ENCODE measurements around the gene PPP1R3G.

Gene PPP1R3G

DNA sequence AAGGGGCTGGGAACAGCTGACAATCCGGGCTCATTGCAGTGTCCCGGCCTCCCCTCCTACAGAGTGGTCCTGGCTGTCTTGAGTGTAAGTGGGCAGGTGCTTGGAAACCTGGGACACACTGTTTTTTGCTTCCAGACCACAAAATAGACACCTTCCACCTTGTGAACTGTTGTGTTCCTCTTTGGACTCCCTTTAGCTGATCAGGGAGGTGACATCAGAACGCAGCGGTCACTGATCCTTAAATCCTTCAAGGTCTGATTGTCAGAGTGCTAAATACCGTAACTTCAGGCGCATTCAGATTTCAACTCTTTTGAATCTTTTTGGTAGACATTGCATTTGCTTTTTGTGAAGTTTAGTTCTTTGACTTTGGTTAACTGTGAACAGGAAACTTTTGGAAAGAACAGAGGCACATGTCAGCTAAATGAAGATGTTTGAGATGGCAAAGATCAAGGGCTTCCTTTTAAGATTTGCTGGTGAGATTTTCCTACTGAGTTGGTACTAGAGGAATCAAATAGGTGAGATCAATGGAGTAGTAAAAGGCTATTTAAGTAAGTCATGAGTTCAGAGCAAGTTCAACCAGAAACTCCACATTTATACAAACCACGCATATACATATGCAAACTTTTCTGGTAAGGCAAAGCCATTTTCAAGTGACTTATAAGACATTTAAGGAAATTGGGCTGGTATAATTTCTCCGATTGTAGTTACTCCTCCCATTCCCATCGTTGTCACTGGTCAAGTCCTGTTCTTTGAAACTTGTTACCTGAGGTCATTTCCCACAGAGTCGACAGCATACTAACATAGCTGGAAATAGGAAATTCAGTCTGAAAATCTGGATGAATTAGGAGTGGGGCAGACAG lies 6.3 kb downstream of the PPP1R3G start:
- no peaks in the 10 kb centered on the region for H3K9me3 ChIP-seq
- no peak overlapping the region for H3K4me3 ChIP-seq
- no peaks in the 10 kb centered on the region for H3K4me1 ChIP-seq
- H3K36me3 ChIP-seq (replicated peaks) = no peaks in the 10 kb centered on the region
- DNase-seq (ENCODE audit: low spot score in 2 of 2) = no peak
- in situ Hi-C loops (cut with MboI; ENCODE audit: low sequenced_read_pairs) = no loop called here
- H3K27me3 ChIP-seq (ENCODE audit: low read depth) = no peaks in the 10 kb centered on the region

DNA sequence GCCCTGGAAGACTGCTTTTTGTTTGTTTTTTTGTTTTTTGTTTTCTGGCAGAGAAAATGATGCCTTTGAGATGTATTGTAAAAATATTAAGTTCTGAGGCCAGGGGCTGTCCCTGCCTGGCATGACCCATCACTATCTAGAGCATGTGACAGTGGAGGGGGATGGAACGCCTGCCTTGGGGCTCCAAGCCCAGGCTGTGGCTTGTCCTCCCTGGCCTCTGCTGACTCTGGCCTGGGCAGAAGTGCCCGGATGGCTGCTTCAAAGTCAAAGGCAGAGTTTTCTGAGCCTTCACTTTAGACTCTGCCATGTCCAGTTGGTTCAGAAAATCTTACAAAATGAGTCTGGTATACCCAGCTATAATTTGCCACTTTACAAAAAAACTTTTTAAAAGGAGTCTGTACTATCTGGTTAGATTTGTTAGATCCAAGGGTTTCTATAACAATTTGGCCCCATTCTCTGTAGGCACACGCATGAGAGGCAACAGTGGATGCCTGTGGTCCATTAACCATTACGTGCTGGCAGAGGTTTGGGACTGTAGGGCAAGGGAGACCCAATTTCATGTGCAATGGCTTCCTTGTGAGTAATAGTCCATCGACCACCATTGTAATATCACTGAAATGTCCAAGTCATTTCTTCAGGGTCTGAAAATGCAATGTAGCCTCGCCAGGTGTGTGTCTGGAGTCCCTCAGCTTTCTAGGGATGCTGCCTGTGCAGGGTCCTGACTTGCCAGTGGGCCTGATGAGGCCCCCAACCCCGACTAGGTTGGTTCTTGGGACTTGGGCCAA lies 8.3 kb downstream of the PPP1R3G start:
- Histone ChIP-seq H3K9me3 (no peaks in the 10 kb centered on the region), H3K27me3 (ENCODE audit: low read depth) (no peaks in the 10 kb centered on the region), H3K4me1 (no peaks in the 10 kb centered on the region), H3K4me3 (no peak overlapping the region), H3K36me3 (replicated peaks) (no peaks in the 10 kb centered on the region)
- no peak for DNase-seq (ENCODE audit: low spot score in 2 of 2)
- in situ Hi-C loops (cut with MboI; ENCODE audit: low sequenced_read_pairs) = no loop called here

DNA sequence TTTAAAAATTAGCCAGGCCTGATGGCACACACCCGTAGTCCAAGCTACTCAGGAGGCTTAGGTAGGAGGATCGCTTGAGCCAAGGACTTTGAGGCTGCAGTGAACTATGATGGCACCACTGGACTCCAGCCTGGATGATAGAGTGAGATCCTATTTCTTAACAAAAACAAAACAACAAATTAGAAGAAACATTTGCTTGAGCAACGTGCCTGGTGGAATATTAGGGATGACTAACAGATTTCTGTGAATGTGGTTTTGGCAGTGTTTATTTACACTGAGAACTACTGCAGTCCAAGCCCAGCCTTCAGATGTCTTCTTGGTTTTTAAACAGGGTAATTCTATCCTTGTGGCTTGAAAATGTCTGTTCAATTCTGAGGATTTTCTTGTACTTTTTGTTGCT lies 9.2 kb downstream of the PPP1R3G start:
- Histone ChIP-seq H3K4me1 (no peaks in the 10 kb centered on the region), H3K4me3 (no peak overlapping the region), H3K27me3 (ENCODE audit: low read depth) (no peaks in the 10 kb centered on the region), H3K9me3 (no peaks in the 10 kb centered on the region), H3K36me3 (replicated peaks) (no peaks in the 10 kb centered on the region)
- in situ Hi-C loops (cut with MboI; ENCODE audit: low sequenced_read_pairs) = no loop called here
- no peak for DNase-seq (ENCODE audit: low spot score in 2 of 2)

DNA sequence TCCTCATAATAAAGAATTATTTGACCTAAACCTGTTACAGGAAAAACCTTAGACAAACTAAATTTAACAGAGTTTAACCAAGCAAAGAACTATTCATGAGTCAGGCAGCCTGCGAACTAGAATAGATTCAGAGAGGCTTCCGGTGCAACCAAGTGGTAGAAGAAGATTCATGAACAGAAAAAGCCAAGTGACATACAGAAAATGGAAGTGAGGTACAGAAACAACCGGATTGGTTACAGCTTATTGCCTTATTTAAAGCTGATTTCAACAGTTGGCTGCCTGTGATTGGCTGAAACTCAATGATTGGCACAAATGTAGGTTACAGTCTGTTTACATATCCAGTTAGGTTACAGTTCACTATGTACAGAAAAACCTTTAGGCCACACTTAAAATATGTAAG lies 10.1 kb downstream of the PPP1R3G start:
- no peaks in the 10 kb centered on the region for H3K4me1 ChIP-seq
- H3K9me3 ChIP-seq = no peaks in the 10 kb centered on the region
- no peak overlapping the region for H3K4me3 ChIP-seq
- no peaks in the 10 kb centered on the region for H3K27me3 ChIP-seq (ENCODE audit: low read depth)
- DNase-seq (ENCODE audit: low spot score in 2 of 2) = no peak
- in situ Hi-C loops (cut with MboI; ENCODE audit: low sequenced_read_pairs) = no loop called here
- no peaks in the 10 kb centered on the region for H3K36me3 ChIP-seq (replicated peaks)

DNA sequence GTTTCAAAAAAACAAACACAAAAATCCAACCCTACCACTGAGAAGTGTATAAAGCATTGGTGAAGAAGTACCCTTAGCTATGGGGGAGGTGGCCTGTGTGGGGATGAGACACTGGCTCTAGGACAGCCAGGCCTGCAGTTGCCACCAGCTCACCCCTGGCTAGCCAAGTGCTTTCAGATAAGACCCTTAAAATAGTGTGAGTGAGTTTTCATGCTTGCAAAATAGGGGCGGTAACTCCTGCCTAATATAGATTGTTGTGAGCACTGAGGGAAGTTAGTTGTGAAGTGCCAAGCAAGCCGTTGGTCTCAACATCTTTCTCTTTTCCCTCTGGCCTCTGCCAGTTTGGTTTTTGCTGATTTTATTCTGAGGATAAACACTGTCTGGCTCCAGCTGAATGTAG lies 11.3 kb downstream of the PPP1R3G start:
- H3K36me3 ChIP-seq (replicated peaks) = no peaks in the 10 kb centered on the region
- no peak for DNase-seq (ENCODE audit: low spot score in 2 of 2)
- no peaks in the 10 kb centered on the region for H3K27me3 ChIP-seq (ENCODE audit: low read depth)
- no peaks in the 10 kb centered on the region for H3K9me3 ChIP-seq
- no peak overlapping the region for H3K4me3 ChIP-seq
- in situ Hi-C loops (cut with MboI; ENCODE audit: low sequenced_read_pairs) = no loop called here
- H3K4me1 ChIP-seq = no peaks in the 10 kb centered on the region

DNA sequence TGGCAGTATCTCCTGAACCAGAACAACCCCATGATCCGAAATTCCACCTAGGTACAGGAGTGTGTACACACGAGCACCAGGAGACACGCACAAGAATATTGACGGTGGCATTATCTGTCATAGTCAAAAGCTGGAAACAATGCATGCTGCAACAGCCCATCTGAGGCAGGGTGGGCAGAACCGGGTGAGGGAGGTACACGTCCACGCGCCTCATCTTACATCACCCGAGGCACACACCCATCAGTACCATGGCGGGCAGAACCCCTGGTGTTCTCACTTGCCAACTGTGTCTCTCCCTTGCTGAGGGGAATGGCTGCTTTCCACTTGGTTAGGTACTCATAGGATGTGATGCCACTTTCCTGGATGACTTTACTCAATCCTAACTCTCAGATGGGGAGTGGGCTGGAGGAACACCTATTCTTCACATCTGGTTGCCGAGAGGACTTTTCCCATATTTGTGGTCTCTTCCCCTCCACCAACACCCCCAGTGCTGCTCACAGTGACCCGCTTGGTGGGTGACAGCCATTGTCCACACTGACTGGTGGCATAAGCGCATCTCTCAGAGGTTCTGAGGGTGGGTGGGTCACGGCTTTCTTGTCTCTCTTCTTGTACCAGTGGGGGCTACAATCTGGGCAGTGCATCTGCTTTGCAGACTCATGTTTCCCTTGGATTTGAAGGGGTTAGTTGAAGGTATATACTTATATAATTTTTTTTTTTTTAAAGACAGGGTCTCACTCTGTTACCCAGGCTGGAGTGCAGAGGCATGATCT lies 13.5 kb downstream of the PPP1R3G start:
- H3K4me1 ChIP-seq = no peaks in the 10 kb centered on the region
- no peak overlapping the region for H3K4me3 ChIP-seq
- no peaks in the 10 kb centered on the region for H3K27me3 ChIP-seq (ENCODE audit: low read depth)
- H3K36me3 ChIP-seq (replicated peaks) = no peaks in the 10 kb centered on the region
- in situ Hi-C loops (cut with MboI; ENCODE audit: low sequenced_read_pairs) = no loop called here
- DNase-seq (ENCODE audit: low spot score in 2 of 2) = no peak
- H3K9me3 ChIP-seq = no peaks in the 10 kb centered on the region

DNA sequence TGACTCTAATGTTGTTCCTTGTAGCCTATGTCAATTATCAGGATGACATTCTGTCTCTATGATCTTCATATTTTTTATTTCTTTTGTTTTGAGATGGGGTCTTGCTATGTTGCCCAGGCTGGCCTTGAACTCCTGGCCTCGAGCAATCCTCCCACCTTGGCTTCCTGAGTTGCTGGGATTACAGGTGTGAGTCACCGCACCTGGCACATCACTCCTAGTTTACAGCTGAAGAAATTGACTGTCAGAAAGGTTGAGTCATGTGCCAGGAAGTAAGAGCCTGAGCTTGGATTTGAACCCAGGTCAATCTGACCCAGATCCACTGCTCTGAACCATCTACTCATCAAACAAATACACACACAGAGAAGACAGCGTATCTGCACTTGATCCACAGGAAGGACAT lies 14.4 kb downstream of the PPP1R3G start:
- H3K36me3 ChIP-seq (replicated peaks) = no peaks in the 10 kb centered on the region
- H3K4me3 ChIP-seq = no peak overlapping the region
- H3K27me3 ChIP-seq (ENCODE audit: low read depth) = no peaks in the 10 kb centered on the region
- H3K9me3 ChIP-seq = no peaks in the 10 kb centered on the region
- DNase-seq (ENCODE audit: low spot score in 2 of 2) = no peak
- no peaks in the 10 kb centered on the region for H3K4me1 ChIP-seq
- in situ Hi-C loops (cut with MboI; ENCODE audit: low sequenced_read_pairs) = no loop called here

DNA sequence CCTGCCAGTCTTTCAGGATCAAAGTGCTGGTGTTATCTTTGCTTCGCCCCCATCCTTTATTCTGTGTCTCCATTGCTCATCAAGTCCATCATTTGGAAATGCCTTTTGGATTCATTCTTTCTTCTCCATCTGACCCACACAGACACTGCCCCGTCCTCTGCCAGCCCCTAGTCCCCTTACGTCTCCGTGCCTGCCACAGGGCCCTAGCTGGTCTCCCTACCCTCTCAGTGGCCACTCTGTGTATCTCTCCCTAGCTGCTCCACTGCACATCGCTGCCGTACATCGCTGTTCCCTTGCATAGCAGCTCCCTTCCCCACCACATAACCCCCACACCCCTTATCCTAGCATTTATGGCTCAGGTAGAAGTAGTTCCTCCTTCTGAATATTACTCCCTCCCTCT lies 15.7 kb downstream of the PPP1R3G start:
- in situ Hi-C loops (cut with MboI; ENCODE audit: low sequenced_read_pairs) = no loop called here
- Histone ChIP-seq H3K36me3 (replicated peaks) (no peaks in the 10 kb centered on the region), H3K9me3 (no peaks in the 10 kb centered on the region), H3K4me3 (no peak overlapping the region), H3K27me3 (ENCODE audit: low read depth) (no peaks in the 10 kb centered on the region), H3K4me1 (no peaks in the 10 kb centered on the region)
- DNase-seq (ENCODE audit: low spot score in 2 of 2) = no peak

DNA sequence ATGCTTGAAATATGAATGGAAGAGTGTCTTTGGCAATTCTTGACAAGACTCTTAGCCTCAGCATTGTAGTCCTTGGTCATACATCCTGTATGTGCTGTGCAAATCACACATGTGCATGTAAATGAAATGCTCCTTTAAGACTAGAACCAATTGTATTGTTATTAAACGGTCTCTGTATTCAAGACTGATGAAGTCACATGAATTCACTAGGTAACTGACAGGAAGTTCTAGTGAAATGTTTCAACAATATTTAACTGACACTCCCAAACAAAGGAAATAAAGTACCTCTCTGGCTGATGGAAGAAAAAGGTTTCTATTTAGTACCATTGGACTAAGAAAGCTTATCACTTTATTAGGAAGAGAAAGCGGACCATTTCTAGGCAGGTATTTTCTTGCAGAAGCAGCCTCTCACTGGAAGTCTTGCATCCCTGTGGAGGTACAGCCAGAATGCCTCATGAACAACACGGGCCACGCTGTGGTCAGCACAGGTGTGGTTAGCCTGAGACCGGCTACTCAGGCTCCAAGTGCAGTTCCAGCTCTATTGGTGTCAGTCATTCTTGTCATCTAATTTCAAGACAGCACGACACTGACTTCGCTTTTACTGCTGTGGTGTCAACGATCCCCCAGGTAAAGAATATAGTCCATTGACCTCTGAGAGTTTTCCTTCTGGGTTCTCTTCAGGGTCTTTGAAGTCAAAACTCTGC lies 17.3 kb downstream of the PPP1R3G start:
- in situ Hi-C loops (cut with MboI; ENCODE audit: low sequenced_read_pairs) = no loop called here
- no peaks in the 10 kb centered on the region for H3K27me3 ChIP-seq (ENCODE audit: low read depth)
- H3K4me3 ChIP-seq = no peak overlapping the region
- H3K9me3 ChIP-seq = no peaks in the 10 kb centered on the region
- no peaks in the 10 kb centered on the region for H3K36me3 ChIP-seq (replicated peaks)
- no peak for DNase-seq (ENCODE audit: low spot score in 2 of 2)
- no peaks in the 10 kb centered on the region for H3K4me1 ChIP-seq

DNA sequence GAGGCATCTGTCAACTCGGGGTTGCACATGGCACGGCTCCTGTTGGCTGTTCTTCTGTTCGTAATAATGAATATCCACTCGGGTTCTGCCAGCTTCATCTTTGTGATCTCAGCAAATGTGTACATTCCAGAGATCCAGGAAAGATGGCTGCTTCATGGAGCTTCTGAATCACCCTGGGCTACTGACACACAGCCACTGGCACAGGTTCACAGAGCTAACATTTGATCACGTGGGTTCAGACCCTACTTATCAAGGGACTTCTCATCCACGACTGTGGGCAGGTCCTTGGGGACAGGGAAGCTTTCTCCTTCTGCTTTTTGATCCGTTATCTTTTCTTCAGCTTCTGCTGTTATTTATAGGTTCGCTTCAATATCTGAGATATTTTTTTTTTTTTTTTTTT lies 18.1 kb downstream of the PPP1R3G start:
- Histone ChIP-seq H3K27me3 (ENCODE audit: low read depth) (no peaks in the 10 kb centered on the region), H3K9me3 (no peaks in the 10 kb centered on the region), H3K36me3 (replicated peaks) (no peaks in the 10 kb centered on the region), H3K4me3 (no peak overlapping the region), H3K4me1 (no peaks in the 10 kb centered on the region)
- in situ Hi-C loops (cut with MboI; ENCODE audit: low sequenced_read_pairs) = no loop called here
- no peak for DNase-seq (ENCODE audit: low spot score in 2 of 2)

DNA sequence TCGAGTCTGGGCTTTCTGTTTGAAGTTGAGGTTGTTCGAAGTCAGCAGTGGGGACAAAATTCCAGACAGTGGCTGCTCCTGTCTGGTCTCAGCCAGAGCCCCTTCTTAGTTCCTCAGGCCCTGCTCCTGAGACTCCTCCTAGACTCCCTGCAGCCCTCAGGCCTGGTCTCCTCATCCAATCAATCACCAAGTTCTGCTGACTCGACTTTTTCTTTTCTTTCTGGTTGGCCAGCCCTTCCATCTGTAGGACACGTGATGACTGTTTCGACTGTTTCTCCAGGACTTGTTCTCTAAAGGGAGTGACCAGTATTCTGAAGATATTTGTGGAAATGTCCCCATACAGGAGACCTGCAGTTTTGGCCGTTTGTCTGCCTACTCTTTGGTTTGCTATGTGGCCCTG lies 19.5 kb downstream of the PPP1R3G start:
- no peaks in the 10 kb centered on the region for H3K36me3 ChIP-seq (replicated peaks)
- no peaks in the 10 kb centered on the region for H3K9me3 ChIP-seq
- no peaks in the 10 kb centered on the region for H3K4me1 ChIP-seq
- H3K4me3 ChIP-seq = no peak overlapping the region
- no peaks in the 10 kb centered on the region for H3K27me3 ChIP-seq (ENCODE audit: low read depth)
- DNase-seq (ENCODE audit: low spot score in 2 of 2) = no peak
- in situ Hi-C loops (cut with MboI; ENCODE audit: low sequenced_read_pairs) = no loop called here

DNA sequence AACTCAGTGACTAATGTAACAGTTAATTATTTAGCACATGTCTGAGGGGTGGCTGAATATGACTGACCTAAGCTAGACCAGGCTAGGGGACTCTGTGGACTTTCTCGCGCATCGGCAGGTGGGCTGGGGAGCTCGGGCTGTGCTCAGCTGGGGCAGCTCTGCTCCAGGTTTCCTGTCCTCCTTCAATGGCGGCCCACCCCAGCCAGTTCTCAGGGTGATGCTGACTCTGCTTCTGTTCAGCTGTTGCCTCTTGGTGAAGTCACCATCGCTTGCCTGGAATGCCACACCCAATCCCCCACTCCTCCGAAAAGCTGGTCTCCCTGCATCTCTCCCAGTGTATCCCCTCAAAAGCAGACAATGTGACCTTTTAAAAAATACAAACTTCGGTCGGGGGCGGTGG lies 20.0 kb downstream of the PPP1R3G start:
- no peak for DNase-seq (ENCODE audit: low spot score in 2 of 2)
- no peaks in the 10 kb centered on the region for H3K9me3 ChIP-seq
- H3K36me3 ChIP-seq (replicated peaks) = no peaks in the 10 kb centered on the region
- in situ Hi-C loops (cut with MboI; ENCODE audit: low sequenced_read_pairs) = no loop called here
- no peaks in the 10 kb centered on the region for H3K27me3 ChIP-seq (ENCODE audit: low read depth)
- no peaks in the 10 kb centered on the region for H3K4me1 ChIP-seq
- H3K4me3 ChIP-seq = no peak overlapping the region

DNA sequence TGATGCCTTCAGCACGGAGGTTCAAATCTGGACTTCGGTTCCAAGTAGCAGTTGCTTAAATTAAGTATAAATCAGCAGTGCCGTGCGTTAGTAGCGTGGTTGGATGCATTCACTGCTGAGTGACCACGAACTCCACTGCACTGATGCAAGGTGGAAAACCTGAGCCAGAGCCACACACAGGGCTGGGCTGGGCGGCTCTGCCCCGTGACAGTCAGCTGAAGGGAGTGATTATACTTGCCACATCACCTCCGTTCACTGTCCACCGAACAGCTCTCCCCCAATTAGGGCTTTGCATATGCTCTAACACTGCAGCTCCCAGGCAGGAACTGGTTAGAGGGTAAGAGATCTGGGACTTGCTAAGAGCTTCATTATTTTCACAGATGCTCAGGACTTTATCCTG lies 22.2 kb downstream of the PPP1R3G start:
- no peaks in the 10 kb centered on the region for H3K9me3 ChIP-seq
- no peaks in the 10 kb centered on the region for H3K27me3 ChIP-seq (ENCODE audit: low read depth)
- H3K4me3 ChIP-seq = no peak overlapping the region
- no peaks in the 10 kb centered on the region for H3K36me3 ChIP-seq (replicated peaks)
- no peaks in the 10 kb centered on the region for H3K4me1 ChIP-seq
- in situ Hi-C loops (cut with MboI; ENCODE audit: low sequenced_read_pairs) = no loop called here
- no peak for DNase-seq (ENCODE audit: low spot score in 2 of 2)
